ENCODE data around the gene RAB3C. TPM values are rescaled to one million over a fixed set of nuclear protein-coding genes. Genes with fewer than 3 reads are reported as not detected.
A peak's percentile ranks its signal among the peaks of the same experiment; 100 is the strongest.

Gene RAB3C
- total RNA-seq, 4 donors from 2014 or later: 0.09 to 0.38 (median 0.21) TPM; not detected in 1

DNA sequence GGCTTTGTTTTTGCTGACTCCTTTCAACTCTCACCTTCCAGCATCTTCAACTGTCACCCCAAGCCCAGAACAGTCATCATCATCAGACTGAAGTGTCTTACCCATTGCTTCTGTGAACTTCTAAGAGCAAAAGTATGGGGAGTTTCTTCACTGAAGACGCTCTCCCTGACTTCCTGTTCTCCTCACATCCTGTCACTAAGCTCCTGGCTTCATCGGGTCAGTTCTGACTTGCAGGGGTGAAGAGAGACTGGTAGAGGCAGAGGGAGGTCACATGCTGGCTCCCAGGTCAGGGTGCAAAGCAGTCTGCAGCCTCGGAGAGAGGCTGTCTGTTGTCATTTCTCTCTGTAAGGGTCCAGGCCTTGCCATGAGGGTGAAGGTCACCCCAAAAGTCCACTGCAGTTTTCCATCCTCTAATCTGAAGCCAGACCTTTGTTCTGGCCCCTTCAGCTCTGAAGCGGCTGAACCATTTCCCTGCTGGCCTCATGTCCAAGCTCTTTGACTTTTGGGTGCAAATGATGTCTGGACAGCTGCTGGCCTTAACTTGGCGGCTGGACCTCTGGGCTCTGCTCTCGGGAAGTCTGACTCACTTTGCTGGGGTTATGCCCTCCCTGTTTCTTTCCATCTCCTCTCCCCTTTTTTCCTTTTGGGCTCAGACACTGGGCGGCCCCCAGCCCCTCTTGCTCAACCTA, 305.0 kb downstream of the RAB3C start:
- WGBS, 2 donors: 63 to 64% methylated on average over 5 to 7 of the region's 7 CpGs
- intact Hi-C loops (cut with DNase I): loop anchor here (5.0 to 10.0 kb wide), 2 partner anchors 119 to 287 kb away; no protein-coding TSS in a partner anchor
- H3K27ac ChIP-seq: peak overlapping the region in 2 of 4 donors; percentile 7 to 40

DNA sequence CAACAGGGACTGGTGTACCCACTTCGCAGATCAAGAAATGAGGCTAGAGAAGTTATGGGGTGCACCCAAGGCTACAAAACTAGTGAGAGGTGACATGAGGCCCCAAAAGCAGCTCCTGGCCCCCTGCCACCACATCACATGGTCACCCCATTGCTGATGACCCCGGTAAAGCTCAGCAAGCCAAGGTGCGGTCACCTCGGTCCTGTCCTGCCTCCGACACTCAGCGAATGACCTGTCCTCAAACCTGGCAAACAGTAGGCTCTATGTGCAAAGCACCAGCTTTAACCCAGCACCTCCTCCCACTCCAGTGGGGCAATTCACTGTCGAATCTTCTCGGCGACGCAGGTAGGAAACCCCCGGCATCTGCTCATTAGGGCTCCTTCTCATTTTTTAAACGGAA, 307.4 kb downstream of the RAB3C start:
- Histone ChIP-seq H3K36me3 (no peaks in the 10 kb centered on the region), H3K4me3 (no peak overlapping the region), H3K9me3 (no peaks in the 10 kb centered on the region), H3K27me3 (no peaks in the 10 kb centered on the region), H3K4me1 (peaks cover 0 to 18% (median 0%) of the 10 kb centered on the region in 3 donors), H3K27ac (peak overlapping the region in 2 of 4 donors; percentile 9 to 57)
- intact Hi-C loops (cut with DNase I): no loop called here
- no peak for TF ChIP-seq POLR2A (IDR thresholded peaks at IDR 0.05)
- TF ChIP-seq, protein P1, sequence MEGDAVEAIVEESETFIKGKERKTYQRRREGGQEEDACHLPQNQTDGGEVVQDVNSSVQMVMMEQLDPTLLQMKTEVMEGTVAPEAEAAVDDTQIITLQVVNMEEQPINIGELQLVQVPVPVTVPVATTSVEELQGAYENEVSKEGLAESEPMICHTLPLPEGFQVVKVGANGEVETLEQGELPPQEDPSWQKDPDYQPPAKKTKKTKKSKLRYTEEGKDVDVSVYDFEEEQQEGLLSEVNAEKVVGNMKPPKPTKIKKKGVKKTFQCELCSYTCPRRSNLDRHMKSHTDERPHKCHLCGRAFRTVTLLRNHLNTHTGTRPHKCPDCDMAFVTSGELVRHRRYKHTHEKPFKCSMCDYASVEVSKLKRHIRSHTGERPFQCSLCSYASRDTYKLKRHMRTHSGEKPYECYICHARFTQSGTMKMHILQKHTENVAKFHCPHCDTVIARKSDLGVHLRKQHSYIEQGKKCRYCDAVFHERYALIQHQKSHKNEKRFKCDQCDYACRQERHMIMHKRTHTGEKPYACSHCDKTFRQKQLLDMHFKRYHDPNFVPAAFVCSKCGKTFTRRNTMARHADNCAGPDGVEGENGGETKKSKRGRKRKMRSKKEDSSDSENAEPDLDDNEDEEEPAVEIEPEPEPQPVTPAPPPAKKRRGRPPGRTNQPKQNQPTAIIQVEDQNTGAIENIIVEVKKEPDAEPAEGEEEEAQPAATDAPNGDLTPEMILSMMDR (IDR thresholded peaks at IDR 0.05): no peak
- 87 to 90% methylated on average over 11 to 12 of the region's 12 CpGs for WGBS, 2 donors
- no peak for DNase-seq

More for the DNA sequence above, 305.0 kb downstream of the RAB3C start:
- Histone ChIP-seq H3K27me3 (no peaks in the 10 kb centered on the region), H3K9me3 (no peaks in the 10 kb centered on the region), H3K4me3 (no peak overlapping the region), H3K36me3 (no peaks in the 10 kb centered on the region), H3K4me1 (peaks cover 0 to 14% (median 0%) of the 10 kb centered on the region in 3 donors)
- TF ChIP-seq, protein P1 (IDR thresholded peaks at IDR 0.05): no peak
- TF ChIP-seq POLR2A (IDR thresholded peaks at IDR 0.05): no peak
- DNase-seq: no peak

DNA sequence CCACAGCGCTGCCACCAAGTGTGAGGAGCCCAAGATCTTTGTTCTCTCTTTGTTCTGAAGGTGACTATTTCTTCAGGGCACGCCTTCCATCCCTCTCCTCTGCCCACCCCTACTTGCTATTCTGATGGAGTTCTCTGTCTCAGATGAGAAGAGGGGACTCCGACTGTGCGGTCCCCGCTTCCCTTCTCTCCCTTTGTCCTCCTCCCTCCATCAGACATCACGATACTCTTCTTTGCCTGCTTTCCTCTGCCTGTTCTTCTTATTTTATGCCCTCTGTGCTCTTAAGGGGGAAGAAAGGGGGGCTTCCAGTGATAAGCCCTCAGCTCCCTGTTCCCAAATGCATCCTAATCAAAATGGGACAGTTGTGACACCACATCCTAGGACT, 307.8 kb downstream of the RAB3C start:
- peak overlapping the region in 3 of 4 donors; percentile 9 to 57 (median 11) for H3K27ac ChIP-seq
- no peaks in the 10 kb centered on the region for H3K9me3 ChIP-seq
- no peak overlapping the region for H3K4me3 ChIP-seq
- no peak for DNase-seq
- peaks cover 0 to 18% (median 0%) of the 10 kb centered on the region in 3 donors for H3K4me1 ChIP-seq
- intact Hi-C loops (cut with DNase I): no loop called here
- H3K27me3 ChIP-seq: no peaks in the 10 kb centered on the region
- TF ChIP-seq POLR2A (IDR thresholded peaks at IDR 0.05): no peak
- TF ChIP-seq, protein P1 (IDR thresholded peaks at IDR 0.05): no peak
- WGBS, 2 donors: 79 to 90% methylated on average over 6 of the region's 6 CpGs
- H3K36me3 ChIP-seq: no peaks in the 10 kb centered on the region

DNA sequence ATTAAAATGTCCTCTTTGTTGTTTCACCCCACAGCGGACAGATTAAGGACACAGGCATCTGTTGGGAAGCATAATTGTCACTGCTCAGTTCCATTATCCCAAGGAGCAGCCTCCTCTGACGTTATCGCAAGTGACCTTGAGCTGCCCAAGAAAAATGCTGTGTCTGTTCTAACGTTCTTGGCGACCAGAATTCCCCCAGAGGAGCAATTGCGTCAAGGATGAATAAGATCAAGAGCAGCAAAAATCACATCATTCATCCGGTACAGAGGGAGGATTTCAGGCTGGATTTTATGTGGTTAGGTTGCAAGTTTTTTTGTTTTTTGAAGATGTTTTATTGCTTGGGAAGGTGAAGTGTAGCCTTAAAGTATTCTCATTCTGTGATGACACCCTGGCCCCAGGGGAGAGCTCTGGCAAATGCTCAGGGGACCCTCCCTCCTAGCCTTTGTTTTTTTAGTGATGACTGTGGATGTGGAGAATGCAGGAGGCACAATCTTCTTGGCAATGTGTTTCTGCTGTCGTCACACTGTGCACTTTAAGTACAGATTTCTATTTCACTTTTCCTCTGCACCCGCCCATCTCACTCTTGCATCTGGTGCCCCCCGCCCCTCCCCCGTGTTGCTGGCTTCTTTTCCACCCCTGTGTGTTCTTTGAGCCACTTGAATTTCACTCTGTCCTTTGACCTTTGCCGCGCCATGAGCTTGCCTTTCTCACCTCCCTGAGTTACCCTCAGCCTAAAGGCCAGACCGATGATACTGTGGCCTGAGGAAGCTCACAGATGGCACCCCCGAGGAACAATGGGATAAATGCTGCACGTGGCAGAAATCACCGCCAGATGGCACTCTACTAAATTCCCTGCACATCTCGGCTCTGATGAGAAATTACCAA, 308.5 kb downstream of the RAB3C start:
- Histone ChIP-seq H3K9me3 (no peaks in the 10 kb centered on the region), H3K4me1 (peaks cover 0 to 18% (median 0%) of the 10 kb centered on the region in 3 donors), H3K27ac (peak overlapping the region in 3 of 4 donors; percentile 9 to 57 (median 11)), H3K27me3 (no peaks in the 10 kb centered on the region), H3K36me3 (no peaks in the 10 kb centered on the region), H3K4me3 (peak overlapping the region in 1 of 4 donors; percentile 22)
- intact Hi-C loops (cut with DNase I): no loop called here
- TF ChIP-seq POLR2A (IDR thresholded peaks at IDR 0.05): no peak
- TF ChIP-seq, protein P1 (IDR thresholded peaks at IDR 0.05): peak; percentile 45 to 80 (median 70)
- 23 to 25% methylated on average over 16 to 18 of the region's 18 CpGs for WGBS, 2 donors
- no peak for DNase-seq

DNA sequence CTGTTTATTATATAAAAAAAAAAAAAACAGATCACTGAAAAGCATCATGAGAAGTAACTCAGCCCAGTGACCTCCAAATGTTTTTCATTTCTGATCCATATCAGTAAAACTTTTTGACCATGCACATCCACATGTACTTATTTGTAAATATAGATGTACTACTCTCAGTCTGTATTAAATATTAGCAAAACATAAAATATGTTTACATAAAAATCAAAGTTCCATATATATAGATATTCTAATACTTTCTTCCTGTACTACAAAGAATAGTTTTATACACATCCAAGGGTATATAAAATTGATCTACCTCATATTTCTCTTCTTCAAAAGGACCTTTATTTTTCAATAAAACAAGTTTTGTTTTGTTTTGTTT, 309.1 kb downstream of the RAB3C start:
- H3K27ac ChIP-seq: no peak overlapping the region
- TF ChIP-seq, protein P1 (IDR thresholded peaks at IDR 0.05): no peak
- TF ChIP-seq POLR2A (IDR thresholded peaks at IDR 0.05): no peak
- H3K4me3 ChIP-seq: no peak overlapping the region
- no peak for DNase-seq
- no peaks in the 10 kb centered on the region for H3K36me3 ChIP-seq
- H3K4me1 ChIP-seq: peaks cover 0 to 18% (median 0%) of the 10 kb centered on the region in 3 donors
- H3K9me3 ChIP-seq: no peaks in the 10 kb centered on the region
- H3K27me3 ChIP-seq: no peaks in the 10 kb centered on the region
- intact Hi-C loops (cut with DNase I): no loop called here
